HG03159 (cell line): Measurements from ENCODE around the gene PRMT7.

Source experiments
- ATAC-seq: cut with Tn5 transposase; IDR thresholded peaks from one replicate; pipeline ENCODE4 v1.9.1; 2021; ENCODE audit warnings: mild to moderate bottlenecking, moderate library complexity; ENCODE audit not compliant: unreplicated experiment

PRMT7 gene

DNA sequence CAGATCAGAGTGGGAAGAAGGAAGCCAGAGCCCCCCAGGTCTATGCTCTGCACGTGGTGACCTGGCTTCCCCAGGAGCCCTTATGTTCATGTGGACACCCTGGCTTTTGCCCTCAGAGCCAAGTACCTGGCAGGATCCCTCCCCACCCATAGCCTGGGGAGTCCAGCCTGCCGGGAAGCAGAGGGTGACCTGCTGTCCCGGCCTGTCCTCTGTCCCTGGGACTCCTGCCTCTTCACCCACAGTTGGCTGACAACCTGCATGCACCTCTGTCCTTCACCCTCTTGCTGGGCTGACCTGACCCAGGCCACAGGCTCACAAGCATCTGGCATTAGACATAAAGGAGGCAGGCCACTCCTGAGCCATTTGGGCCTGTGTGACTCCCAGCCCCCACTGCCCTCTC lies 77.3 kb downstream of the PRMT7 start:
- no peak for ATAC-seq

DNA sequence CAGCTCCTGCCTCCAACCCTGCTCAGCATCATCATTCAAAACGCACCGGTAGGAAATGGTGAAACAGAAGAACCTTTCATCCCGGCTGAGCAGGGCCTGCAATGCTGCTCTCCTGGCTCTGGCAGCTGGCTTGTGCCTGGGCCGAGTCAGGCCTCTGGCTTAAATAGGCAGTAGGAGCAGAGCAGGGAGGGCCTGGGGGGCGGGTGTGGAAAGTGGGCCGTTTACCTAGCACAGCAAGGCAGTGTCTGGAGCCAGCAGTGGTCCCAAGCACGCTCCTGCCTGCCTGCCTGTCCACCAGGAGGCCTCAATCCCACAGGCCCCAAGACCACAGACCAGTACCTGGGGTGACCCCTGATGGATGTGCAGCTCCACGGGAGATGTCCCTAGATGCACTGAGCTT lies 78.2 kb downstream of the PRMT7 start:
- ATAC-seq, result no peak

DNA sequence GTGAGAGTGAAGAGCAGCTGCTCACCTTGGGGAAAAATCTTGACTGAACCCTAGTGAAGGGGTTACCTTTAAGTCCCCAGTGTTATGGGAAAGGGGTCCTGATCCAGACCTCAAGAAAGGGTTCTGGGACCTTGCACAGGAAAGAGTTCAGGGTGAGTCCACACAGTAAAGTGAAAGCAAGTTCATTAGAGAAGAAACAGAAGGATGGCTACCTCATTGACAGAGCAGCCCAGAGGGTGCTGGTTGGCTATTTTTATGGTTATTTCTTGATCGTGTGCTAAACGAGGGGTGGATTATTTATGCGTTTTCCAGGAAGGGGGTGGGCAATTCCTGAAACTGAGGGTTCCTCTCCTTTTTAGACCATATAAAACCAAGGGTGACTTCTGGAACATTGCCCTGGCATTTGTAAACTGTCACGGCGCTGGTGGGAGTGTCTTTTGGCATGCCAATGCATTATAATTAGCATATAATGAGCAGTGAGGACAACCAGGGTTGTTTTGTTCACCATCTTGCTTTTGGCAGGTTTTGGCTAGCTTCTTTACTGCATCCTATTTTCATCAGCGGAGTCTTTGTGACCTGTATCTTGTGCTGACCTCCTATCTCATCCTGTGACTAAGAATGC lies 79.0 kb downstream of the PRMT7 start:
- no peak for ATAC-seq

DNA sequence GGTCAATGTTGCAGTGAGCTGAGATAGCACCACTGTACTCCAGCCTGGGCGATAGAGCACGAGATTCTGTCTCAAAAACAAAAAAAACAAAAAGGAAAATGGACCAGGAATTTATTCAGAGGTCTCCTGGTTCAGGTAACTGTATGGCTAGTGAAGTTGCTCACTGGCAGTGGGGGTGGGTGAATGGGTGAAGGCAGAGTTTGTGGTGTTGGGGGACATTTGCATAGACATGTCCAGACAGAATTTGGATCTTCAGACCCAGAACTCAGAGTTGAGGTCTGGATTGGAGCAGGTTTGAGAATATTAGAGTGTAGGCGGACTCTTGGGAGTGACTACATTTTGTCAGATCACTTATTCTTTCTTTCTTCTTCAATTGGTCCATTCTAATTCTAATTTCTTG lies 82.5 kb downstream of the PRMT7 start:
- no peak for ATAC-seq

DNA sequence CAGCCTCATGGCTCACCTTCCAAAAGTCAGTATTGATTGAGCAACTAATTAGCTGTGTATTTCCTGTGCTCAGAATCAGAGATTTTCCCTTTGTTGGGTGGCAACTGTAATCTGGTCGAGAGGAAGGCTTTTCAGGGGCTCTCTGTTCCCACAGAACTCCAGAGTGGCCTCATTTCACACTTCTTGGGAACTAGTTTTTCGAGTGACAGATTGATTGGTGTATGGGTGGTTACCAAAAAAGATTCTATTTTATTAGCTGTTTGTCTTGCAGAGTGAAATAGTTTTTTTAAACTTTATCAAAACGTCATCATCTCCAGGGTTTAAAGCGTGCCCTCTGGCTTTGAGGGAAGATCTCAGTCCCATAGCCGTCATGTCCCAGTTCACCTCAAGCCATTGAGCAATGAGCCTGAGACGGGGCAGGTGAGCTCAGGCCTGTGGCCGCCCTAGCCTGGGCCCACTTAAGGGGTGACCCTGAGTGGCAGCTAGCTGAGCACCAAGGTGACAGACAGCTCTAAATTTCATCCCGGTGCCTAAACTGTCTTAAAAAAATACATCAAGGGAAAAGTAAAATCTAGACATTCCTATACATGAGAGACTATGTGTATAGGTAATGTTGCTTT lies 84.5 kb downstream of the PRMT7 start:
- ATAC-seq, result no peak

DNA sequence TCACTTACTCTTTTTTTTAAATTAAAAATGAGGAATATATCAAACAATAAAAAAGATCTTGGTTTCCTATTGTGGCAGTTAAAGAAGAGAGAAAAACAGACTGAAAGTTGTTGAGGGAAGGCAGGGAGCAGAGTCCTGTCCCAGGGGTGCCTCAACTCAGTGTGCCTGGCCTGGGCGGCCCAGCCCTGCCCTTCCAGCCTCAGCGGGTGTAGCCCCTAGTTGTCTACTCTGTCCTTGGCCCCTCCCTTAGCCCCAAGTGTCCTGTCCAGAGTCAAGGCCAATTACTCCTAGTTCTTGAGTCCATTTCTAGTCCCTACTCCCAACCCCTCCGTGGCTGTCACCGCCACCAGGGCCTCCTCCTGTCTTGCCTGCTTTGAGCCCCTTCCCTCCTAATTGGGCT lies 85.0 kb downstream of the PRMT7 start:
- ATAC-seq, result no peak

DNA sequence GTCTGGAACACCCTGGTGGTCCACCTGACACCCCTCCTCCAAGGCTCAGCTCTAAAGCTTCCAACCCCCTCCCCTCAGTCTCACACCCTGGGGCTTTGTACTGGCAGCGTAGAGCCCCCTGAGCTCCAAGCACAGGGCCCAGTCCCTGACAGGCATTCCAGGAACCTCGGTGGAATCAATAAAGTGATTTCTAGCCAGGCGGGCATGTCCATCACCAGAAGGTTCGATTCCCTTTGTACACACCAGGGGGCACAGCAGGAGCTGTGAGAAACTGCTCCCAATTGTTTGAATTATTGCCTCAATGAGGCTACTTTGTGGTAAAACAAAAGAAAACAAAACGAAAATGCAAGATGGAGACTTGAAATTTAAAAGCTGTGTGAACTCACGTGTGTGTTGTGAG lies 85.7 kb downstream of the PRMT7 start:
- no peak for ATAC-seq

DNA sequence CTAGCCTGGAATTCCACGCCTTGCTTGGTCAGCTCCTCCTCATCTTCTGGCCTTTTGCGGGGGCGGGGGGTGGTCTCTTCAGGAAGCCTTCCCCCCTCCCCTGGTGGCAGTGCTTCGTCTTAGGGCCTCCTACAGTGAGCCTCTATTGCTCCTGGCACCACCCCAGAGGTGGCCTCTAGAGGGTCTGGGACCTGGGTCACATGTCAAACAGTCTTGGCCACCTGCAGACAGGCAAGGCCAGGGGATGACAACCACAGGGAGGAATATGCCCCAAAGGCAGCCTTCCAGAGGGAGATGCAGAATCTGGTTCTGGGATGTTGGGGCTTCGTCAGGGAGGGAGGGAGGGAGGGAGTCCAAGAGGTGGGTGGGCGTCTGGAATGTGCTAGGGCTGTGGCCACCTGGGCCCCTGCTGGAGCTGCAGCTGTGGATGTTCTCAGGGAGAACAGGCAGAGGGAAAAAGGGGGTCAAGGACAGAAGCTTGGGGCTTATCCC lies 86.9 kb downstream of the PRMT7 start:
- no peak for ATAC-seq

DNA sequence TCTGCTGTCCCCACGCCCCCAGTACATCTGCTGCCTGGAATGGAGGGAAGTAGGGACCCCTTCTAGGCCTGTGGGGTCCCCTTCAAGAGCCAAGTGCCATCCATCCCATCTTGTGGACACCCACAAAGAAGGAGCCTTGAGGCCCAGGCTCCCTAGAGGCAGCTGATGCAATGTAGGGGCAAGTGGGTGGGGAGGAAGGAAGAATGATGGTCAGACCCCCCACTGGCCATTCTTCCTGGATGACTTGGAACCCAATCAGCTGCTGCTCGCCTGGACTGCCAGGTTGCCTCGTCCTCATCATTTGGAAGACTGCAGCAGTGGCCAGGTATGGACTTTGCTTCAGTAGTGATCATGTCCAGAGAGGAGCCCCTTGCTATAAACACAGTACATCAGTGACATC lies 88.6 kb downstream of the PRMT7 start:
- ATAC-seq, result no peak

DNA sequence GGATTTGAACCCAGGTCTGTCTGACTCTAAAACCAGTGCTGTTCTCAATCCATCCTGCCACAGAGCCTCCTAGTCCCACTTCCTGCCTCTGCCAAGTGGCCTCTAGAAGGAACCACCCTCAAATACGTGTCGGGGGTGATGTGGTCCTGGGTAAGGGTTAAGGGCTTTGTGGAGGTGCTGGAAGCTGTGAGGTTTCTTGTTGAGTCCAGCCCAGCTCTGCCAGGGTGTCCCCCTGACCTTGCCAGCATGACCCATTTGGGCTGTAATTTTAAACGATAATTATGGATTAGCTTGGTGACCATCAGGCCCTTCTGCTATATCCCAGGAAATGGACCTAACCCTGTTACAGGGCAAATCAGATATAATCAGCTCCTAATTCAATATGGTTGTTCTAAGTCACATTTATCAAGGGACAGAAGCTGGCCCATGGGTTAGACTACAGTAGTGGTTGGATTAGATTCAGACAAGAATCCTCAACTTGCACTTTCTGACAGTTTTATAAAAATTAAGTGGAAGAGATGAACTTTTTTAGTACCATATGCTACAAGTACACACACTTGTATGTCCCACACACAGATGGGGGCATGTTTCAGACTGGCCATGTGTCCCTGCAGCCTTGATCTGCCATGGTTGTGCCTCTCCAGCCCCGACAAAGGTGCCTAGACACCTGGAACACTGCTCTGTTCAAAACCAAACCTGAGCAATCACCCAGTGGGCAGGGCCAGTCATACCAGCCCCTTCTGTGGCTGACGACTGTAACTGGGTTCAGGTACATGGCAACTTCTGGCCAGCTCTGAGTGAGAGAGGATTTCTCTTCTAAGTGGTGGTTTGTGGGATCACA lies 89.5 kb downstream of the PRMT7 start:
- ATAC-seq, result no peak

DNA sequence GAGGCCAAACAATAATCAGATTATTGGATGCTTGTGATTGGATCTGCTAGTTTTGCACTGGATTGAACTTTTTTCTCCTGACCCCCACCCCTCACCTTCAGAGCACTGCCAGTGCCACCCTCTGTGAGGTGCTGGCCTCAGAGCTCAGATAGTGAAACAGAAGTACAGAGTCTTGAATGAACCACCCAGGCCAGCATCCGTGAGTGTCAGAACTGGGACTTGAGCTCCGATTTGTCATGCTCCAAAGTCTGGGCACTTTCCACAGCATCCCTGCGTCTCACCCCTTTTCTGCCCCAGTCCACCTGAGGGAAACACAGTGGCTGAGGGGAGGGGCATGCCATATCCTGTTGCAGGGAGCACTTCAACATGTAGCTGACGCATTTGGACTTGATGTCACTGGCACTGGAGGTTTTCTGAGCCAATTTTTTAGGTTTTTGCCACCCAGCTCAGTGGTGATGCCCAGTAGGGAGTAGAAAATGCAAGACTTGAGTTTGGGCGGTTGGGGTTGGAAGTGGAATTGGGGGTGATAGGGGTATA lies 90.2 kb downstream of the PRMT7 start:
- ATAC-seq, result no peak

DNA sequence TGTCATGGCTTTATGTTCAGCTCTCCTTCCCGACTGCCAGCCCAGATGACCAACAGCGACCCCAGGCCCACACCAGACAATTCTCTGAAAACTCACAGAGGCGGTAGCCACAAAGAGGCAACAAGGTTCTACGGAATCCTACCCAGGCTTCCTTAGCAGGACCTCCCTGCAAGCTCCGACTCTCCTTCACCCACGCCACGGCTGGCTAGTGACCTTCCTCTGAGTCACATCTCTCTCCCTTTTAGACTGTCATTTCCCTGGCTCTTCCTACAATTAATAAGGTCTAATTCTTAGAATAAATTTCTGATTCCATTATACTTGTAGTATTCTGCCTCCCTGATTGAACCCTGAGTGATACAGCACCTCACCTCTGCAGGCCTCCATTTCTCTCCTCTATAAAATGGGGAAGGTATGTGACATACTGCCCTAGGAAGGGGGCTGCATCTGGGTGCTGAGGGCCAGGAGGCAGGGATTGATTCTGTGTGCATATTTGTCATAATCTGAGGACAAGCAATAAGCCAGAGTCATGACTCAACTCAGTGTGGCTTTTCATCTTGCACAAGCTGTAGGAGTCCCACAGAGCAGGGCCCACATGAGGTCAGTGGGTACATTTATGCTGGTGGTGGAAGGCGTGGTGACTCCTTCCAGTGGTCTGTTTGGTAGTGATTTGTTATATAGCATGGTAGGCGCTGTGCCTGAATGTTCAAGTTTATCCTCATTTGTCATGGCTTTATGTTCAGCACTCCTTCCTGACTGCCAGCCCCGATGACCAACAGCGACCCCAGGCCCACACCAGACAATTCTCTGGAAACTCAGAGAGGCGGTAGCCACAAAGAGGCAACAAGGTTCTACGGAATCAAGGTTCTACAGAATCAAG lies 91.3 kb downstream of the PRMT7 start:
- ATAC-seq, result no peak

DNA sequence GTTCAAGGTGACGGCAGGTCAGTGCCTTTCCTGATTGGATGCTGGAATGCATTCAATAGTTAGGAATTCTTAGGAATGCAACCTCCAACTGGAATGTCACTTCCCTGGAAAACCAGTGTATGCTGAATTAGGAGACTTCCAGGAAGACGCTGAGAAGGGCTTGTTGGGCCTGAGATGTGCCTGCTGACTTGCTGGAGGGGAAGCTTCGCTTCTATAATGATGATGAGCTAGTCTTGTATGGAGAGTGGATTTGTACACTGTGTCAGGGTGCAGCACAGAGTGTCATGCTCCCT lies 91.9 kb downstream of the PRMT7 start:
- no peak for ATAC-seq

DNA sequence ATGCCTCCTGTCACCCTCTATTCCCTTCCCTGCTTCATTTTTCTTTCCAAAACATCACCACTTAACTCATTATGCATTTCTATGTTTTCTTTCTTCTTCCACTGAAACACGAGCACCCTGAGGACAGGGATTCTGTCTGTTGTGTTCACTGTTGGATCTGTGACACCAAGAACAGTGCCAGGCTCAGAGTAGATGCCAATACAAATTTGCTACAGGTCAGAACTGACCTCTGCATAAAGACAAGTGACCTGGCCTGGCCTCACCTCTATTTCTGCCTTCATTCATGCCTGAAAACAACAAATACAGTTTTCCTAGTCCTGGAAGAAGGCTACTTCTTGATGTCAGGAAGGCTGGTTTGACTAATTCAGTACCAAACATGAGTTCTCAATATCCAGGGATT lies 92.4 kb downstream of the PRMT7 start:
- ATAC-seq, result no peak

DNA sequence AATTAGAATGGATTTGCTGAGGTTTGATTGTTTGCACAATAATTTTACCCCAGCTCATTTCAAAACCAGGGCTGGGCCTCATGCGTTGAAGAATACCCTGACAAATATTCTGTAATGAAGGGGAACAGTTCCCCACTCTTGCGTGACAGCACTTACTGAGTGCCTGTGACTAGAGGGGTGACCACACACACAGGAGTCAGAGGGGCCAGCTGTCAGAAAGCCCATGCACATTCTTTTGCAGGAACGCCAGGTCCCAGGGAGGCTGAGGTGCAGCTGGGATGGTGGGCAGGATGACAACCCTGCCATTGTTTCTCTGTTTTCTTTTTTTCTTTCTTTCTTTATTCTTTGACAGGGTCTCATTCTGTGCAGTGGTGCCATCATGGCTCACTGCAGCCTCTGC lies 92.9 kb downstream of the PRMT7 start:
- ATAC-seq, result no peak

DNA sequence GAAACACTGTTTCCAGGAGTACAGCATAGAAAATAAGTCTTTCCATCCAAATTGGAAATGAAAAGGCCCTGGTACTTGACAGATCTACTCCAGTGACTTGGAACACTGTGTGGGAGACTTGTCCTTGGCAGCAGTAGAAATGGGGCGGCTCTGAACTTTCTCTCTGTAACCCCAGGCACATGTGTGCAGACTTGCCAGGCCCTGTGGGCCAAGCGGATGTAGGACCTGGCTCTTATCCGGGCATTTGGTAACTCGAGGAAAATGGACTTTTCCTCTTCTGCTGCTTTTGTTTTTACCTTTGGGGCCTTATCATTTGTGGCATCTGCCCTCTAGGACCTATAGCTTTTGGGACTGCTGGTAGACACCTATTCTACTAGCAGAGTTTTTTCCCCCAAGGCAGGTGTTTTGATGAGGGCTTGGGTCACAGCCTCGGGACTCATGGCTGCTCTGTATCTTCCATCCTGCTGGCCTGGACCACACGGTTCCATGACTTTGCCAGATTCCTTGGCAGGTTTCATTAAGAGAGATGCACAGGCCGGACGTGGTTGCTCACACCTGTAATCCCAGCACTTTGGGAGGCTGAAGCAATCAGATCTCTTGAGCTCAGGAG lies 94.0 kb downstream of the PRMT7 start:
- ATAC-seq, result no peak

DNA sequence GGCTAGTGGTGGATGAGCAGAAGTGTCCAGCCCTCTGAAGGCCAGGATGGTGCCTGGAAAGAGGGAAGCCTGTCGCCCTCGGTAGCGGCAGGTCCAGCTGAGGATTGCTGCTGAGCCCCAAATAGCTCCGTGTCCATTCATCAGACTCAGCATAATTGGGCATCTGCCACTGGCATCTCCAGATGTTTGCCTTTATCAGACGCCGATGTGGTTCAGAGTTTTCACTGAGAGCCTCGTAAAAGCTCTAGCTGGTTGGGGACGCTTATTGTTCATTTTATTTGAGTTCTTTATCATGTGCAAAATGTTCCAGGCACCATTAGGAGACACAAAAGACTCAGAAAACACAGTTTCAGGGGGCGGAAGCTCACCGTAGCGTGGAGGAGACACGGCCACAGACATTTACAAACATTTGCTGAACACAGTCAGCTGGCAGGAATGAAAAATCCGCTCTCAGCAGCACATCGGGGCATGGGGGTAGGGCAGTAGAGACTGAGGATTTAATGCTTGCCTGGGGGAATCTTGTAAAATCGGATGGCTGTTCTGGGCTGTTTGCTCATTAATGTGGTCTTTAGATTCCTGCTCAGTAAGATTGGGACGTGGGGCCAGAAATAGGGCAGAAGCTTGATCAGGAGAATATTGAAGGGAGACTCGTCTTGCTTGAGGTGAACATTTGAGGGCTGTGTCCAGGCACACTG lies 95.8 kb downstream of the PRMT7 start:
- no peak for ATAC-seq
